Chondrocyte (in vitro differentiated cells): ENCODE measurements around the gene LRRC27. TPM values are rescaled to one million over a fixed set of nuclear protein-coding genes. Genes with fewer than 3 reads are reported as not detected.
A peak's percentile ranks its signal among the peaks of the same experiment; 100 is the strongest.
"Not testable (repeated sequence)": the region's sequence is repeated elsewhere in the genome, so short reads cannot be mapped to it uniquely, and the experiment has no call there.

Experiments
- DNase-seq: peaks from one replicate; pipeline ENCODE4 v3.0.0; 2021; ENCODE audit warnings: mixed read lengths, low spot score
- H3K27ac Mint-ChIP-seq: one replicate; pipeline ENCODE4 v1.8.0; 2021; ENCODE audit warnings: mild to moderate bottlenecking, moderate library complexity, mixed read lengths; ENCODE audit not compliant: unreplicated experiment
- H3K27me3 Mint-ChIP-seq: 2 replicates; pipeline ENCODE4 v1.8.0; 2021; ENCODE audit warnings: low read depth, mixed read lengths
- H3K36me3 Mint-ChIP-seq: 2 replicates; pipeline ENCODE4 v1.8.0; 2021; ENCODE audit warnings: low read depth, mixed read lengths
- H3K4me1 Mint-ChIP-seq: 2 replicates; pipeline ENCODE4 v1.8.0; 2021; ENCODE audit warnings: low read depth, mild to moderate bottlenecking, mixed read lengths
- H3K4me3 Mint-ChIP-seq: one replicate; pipeline ENCODE4 v1.8.0; 2021; ENCODE audit warnings: mild to moderate bottlenecking, moderate library complexity, mixed read lengths; ENCODE audit not compliant: unreplicated experiment
- H3K9me3 Mint-ChIP-seq: 2 replicates; pipeline ENCODE4 v1.8.0; 2021; ENCODE audit warnings: low read depth, mixed read lengths
- CTCF ChIP-seq: fragments of 200-600 bp; sonication (generic); IDR thresholded peaks from 2 replicates; pipeline ENCODE4 v1.5.0; 2021; ENCODE audit warnings: antibody characterized with exemption, mild to moderate bottlenecking, moderate library complexity
- total RNA-seq: library from RNA; stranded (reverse); gene quantifications from 3 replicates; pipeline ENCODE4 v1.2.1, GENCODE V29; 2021

Gene LRRC27
- total RNA-seq, 1 donor from 2014 or later, result 13.2 TPM

- H3K27me3 Mint-ChIP-seq, result no peaks in the 10 kb centered on the region
- H3K4me3 Mint-ChIP-seq, result no peak overlapping the region
- H3K27ac Mint-ChIP-seq, result no peak overlapping the region
- TF ChIP-seq CTCF, result no peak
- DNase-seq, result no peak
- H3K9me3 Mint-ChIP-seq, result peaks cover 3% of the 10 kb centered on the region
- peaks cover 3% of the 10 kb centered on the region for H3K36me3 Mint-ChIP-seq
- peaks cover 4% of the 10 kb centered on the region for H3K4me1 Mint-ChIP-seq
Measured at GRCh38 chr10:132385389-132385667, 53.3 kb downstream of the LRRC27 start.

GRCh38 chr10:132385721-132386418, 53.9 kb downstream of the LRRC27 start:
- Mint-ChIP-seq H3K4me3 (no peak overlapping the region), H3K36me3 (peaks cover 3% of the 10 kb centered on the region), H3K27me3 (no peaks in the 10 kb centered on the region), H3K27ac (no peak overlapping the region), H3K9me3 (peaks cover 3% of the 10 kb centered on the region), H3K4me1 (peaks cover 4% of the 10 kb centered on the region)
- TF ChIP-seq CTCF, result no peak
- peak; percentile 86 for DNase-seq

GRCh38 chr10:132386419-132386831, 54.4 kb downstream of the LRRC27 start:
- H3K9me3 Mint-ChIP-seq, result peaks cover 2% of the 10 kb centered on the region
- peak; percentile 68 for DNase-seq

GRCh38 chr10:132386896-132387295, 54.9 kb downstream of the LRRC27 start:
- H3K36me3 Mint-ChIP-seq, H3K27me3 Mint-ChIP-seq, H3K4me3 Mint-ChIP-seq, H3K9me3 Mint-ChIP-seq, H3K27ac Mint-ChIP-seq, H3K4me1 Mint-ChIP-seq: not testable (repeated sequence)
- DNase-seq, result peak; percentile 43

More at GRCh38 chr10:132386419-132386831, 54.4 kb downstream of the LRRC27 start:
- Mint-ChIP-seq H3K36me3 (peaks cover 2% of the 10 kb centered on the region), H3K27ac (no peak overlapping the region), H3K27me3 (no peaks in the 10 kb centered on the region), H3K4me3 (no peak overlapping the region), H3K4me1 (peaks cover 4% of the 10 kb centered on the region)
- no peak for TF ChIP-seq CTCF

GRCh38 chr10:132387764-132388210, 55.8 kb downstream of the LRRC27 start:
- H3K27ac Mint-ChIP-seq, result peak overlapping the region; percentile 74
- H3K27me3 Mint-ChIP-seq, result no peaks in the 10 kb centered on the region
- H3K4me3 Mint-ChIP-seq, result peak overlapping the region; percentile 41
- H3K36me3 Mint-ChIP-seq, result no peaks in the 10 kb centered on the region
- peaks cover 4% of the 10 kb centered on the region for H3K4me1 Mint-ChIP-seq
- peak; percentile 70 for DNase-seq
- H3K9me3 Mint-ChIP-seq, result peaks cover 7% of the 10 kb centered on the region
- TF ChIP-seq CTCF, result peak; percentile 79

GRCh38 chr10:132388891-132389432, 57.0 kb downstream of the LRRC27 start:
- Mint-ChIP-seq H3K9me3 (peaks cover 7% of the 10 kb centered on the region), H3K27ac (no peak overlapping the region), H3K36me3 (no peaks in the 10 kb centered on the region), H3K4me3 (no peak overlapping the region), H3K27me3 (no peaks in the 10 kb centered on the region), H3K4me1 (peaks cover 4% of the 10 kb centered on the region)
- DNase-seq, result peak; percentile 72
- TF ChIP-seq CTCF, result no peak
